GM18909 (cell line): ENCODE results near the gene SYT6.

Experiments
- ATAC-seq: cut with Tn5 transposase; IDR thresholded peaks from one replicate; pipeline ENCODE4 v1.9.1; 2021; ENCODE audit warnings: mild to moderate bottlenecking; ENCODE audit not compliant: unreplicated experiment, poor library complexity

The SYT6 gene

DNA sequence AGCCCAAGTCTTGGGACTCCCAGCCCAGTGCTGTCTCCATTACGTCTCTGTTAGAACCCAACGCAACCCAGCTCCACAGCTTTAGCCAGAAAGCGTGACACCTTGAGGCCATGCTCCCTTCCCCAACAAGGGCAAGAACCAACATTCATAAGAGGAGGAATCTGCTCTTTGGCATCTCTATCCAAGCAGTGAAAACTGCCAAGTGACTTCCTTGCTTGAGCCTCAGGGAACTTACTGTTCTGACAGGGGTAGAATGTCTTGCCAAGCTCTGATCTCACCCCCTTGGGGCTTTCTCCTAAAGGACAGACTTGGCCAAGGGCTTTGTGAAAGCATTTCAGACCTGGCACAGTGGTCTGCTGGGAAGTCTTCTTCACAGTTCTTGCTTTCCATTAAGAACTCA is 56.6 kb downstream of the SYT6 start:
- no peak for ATAC-seq

DNA sequence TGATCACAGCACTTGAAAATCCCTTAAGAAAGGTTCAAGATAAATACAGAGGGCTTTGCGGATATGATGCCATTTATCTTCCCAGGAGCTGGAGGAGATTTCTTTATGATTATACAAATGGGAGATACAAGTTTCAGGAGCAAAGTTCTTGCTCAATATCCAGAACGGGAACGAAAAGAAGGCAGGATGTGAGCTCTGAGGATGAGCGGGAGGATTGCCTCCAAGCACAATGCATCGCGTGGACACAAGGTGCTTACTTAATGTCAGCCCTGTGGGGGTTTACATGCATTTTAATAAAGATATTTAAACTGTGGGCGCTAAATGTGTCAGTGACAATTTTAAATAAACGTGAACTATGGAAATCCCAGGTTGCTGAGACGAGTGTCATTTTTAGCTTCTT is 59.0 kb downstream of the SYT6 start:
- ATAC-seq = no peak

DNA sequence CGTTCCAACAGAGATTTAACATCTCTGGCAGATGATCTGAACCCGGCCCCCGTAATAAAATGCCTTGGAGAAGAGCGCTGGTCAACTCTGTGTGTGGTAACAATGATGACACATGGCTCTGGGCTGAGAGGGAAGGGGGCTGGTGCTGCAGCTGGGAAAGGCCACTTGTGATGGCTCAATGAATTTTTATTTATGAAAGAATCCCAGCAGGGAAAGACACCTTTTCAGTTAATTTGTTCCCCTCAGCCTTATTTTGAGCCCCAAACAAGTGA is 59.4 kb downstream of the SYT6 start:
- no peak for ATAC-seq

DNA sequence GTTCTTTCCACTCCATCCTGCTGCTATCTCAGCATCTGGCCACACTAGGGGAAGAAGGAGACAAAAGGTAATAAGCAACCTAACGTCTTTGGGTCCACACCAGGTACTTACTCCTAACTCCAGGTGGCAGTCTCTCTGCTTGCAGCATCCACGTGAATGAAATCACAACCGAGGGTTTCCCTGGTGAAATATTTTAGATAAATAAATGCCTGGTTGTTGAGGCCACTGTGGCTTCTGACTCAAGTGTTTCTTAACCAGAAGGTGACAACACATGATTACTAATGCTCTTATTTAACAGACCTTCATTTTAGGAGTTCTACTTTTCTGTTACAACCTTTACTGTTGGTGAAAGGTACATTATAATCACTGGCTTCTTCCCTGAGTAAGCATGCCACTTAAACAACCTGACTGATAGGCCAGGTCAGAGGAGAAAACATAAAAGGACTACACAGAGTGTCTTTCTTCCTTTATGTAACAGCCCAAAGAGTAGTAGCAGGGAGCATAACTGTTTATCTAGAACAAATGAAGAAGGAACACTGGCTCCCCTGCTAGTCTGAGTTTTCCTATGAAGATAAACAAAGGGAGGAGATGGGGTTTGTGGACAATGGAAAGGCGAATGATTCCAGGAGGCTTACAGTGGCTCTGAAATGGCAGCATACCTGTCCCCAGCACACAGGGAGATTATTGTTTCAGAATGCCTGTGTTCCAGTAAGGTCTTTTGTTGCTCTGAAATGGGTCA is 59.9 kb downstream of the SYT6 start:
- ATAC-seq = no peak

DNA sequence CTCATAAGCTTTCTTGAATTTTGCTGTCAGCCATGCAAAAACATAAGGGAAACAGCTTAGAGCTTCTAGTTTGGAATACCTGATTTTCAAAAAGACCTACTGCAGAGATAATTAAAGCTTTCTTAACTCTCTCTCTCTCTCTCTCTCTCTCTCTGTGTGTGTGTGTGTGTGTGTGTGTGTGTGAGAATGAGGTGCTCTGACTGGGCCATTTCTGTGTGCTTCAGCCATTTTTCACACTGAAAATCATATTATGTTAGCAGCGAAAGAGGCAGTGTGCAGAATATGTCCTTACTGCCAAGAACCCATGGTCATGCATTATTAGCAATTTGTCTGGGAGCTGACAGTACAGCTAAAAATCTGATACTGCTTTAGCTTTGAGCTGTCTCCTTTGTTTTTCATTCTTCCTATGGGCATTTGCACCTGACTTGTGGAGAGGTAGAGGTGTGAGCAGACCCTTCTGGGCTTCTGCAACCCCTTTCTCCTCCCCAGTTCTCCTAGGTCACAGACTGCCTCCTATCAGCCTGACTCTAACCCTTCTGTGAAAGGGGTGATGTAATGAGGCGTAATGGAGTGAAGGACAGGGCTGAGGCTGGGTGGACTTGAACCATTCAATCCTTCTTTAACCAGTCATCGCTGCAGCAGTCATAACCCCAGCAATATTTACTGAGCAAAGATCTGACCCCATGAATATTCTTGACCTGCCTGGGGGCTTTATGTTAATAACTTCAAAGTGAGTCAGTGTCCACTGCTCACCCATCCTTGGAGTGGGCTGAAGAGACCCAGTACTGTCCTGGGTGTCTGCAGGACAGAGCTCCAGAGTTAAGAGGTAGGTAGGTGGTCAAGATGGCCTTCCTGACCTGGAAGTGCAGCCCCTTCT is 61.2 kb downstream of the SYT6 start:
- no peak for ATAC-seq

DNA sequence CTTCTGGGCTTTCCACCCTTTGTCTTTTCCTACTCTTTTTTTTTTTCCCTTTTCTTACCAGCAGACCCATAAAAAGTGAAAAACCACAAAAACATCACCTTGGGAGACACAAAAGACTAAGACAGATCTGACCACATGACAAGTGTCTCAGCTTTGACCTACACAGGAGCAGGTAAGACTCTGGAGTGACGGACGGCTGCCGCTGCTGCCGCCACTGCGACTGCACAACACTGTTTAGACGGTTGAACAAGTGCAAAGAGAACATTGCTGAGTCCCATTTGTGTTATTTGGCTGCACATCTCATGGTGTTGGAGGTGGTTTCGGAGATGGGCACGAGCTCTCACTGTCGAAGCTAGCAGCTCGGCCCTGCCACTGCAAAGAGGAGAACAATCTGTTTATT is 62.0 kb downstream of the SYT6 start:
- no peak for ATAC-seq

DNA sequence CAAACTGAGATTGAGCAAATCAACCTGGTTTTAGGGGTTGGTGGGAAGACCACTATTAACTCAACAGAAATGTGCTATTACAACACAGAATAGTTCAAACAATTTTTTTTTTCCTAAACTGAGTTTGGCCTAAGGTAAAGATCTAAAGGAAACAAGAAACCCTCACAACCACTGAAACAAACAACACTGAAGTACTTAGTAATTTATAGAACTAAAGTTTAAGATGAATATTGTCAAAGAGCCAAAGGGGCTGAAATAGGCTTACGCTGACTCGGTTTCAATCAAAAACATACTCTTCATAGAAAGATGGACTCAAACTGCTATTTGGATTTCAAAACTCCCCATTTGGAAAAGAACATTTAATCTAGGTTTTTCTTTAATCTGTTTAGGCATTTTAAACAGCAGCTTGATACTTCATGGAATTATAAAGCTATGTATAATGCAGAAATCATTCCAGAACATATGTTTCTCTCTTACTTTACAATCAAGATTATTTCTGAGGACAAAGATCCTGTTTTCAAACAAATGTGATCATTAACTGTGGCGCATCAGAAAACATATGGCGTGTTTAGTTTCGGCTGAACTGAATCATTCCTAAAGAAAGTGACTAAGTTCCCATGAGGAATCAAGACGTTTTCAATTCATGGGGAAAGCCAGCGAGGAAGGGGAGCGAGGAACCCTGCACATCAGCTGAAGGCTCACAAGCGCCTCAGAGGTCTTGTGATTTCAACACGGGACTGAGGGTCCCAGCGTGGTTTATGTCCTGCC is 62.7 kb downstream of the SYT6 start:
- no peak for ATAC-seq

DNA sequence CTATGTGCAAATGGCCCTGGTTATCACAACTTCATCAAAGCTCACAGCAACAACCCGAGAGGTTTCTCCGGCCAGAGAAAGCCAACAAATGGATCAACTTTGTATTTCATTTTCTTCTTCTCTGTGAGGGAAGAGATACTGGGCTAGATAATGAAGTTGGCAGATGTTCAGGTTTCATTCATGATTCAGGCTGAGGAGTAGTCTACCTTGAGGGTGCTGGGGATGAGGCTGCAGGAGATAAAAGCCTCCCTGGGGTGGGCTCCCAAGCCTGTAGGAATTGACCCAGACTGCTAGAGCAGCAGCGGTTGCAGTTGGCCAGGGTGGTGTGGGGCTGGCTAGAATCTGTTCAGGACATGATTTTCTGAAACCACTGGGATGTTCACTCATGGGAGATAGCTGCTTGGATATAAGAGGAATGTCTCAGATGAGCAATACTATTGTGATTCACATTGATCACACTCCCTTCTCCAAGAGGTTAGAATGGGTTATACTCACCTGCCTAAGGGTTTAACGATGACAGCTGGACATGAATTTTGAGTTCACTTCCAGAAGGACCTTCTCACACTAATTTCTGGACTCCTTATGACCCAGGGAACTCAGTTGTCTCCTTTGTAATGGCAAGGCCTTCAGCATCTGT is 64.0 kb downstream of the SYT6 start:
- no peak for ATAC-seq

DNA sequence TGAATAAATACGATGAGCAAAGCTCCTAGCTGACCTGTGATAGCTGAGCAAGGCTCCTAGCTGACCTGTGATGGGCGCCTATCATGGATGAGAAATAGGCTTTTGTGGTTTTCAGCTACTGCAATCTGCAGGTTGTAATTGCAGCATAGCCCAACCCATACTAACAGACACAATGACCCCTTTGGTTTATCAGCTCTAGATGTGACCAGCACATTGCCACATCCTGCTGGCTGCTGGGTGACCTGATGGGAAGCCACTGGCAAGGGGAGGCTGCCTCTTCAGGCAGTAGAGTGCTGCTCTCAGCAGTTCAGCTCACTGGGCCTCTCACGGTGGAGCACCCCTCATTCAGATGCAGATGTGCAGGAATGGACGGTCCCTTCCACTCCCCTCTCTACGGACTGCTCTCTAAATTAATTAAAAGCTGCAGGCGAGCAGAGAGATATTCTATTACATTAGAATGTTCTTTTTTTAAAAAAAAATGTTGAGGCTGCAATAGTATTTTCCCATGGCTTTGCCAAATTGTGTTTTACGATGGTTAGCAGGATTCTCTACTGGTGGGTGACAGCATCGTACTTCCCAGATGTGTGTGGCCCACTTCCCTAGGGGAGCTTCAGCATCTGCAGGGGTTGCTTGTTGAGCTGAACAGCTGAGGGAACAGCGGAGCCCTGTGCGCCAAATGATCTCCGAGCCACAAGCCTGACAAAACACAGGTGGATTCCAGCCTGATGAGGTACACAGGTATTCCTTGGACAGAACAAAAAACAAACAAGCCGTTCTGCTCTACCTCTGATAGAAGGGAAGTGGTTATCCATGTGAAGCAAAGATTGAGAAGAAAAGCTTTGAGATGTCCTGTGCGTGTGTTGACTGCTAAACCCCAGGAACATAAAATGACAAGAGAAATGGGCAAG is 65.0 kb downstream of the SYT6 start:
- no peak for ATAC-seq

DNA sequence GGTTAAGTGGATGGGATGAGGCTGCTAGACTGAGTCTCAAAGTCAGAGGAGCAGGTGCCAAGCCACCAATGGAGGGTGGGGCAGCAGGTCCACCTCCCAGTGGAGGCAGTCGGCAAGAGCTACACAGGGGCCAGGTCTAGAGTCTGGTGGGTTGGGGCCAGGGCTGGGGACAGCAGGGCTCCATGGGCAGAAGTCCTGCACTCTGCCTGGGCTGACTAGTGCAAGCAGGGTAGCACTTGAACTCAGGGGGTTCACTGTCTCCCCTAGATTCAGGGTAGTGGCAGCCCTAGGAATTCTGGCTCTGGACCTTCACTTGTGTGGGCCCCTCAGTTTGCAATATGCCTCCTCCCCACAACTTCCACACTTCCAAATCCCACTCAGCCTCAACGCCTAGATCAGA is 66.2 kb downstream of the SYT6 start:
- ATAC-seq = no peak

DNA sequence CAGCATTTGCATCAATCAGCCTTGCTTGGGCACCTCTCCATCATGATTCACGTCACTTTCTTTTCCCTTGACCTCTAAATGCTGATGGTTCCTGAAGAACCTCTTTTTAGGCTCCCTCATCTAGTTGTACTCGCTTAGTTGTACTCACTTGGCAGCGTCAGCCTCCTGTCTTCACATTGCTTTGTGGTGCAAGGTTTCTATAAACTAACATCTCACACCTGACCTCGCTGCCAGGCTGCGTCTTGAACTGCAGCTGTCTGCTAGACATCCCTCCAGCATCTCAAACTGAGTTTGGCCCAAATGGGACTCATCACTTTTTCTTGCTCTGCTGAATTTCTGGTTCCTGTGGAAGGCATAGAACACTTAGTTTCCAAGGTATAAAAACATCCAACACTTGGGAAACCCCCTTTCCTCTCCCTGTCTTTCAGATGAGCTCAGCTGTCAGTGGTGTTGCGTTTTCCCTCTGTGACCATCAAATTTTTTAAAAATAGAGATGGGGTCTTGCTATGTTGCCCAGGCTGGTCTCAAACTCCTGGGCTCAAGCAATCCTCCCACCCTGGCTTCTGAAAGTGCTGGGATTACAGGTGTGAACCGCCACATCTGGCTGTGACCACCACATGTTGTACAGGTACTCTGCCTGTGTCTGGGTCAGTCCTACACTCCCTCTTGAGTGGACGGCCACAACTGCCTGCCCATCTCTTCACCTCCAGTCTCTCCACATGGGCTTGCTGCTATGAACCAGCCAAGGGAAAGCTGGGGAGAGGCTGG is 66.9 kb downstream of the SYT6 start:
- ATAC-seq = no peak

DNA sequence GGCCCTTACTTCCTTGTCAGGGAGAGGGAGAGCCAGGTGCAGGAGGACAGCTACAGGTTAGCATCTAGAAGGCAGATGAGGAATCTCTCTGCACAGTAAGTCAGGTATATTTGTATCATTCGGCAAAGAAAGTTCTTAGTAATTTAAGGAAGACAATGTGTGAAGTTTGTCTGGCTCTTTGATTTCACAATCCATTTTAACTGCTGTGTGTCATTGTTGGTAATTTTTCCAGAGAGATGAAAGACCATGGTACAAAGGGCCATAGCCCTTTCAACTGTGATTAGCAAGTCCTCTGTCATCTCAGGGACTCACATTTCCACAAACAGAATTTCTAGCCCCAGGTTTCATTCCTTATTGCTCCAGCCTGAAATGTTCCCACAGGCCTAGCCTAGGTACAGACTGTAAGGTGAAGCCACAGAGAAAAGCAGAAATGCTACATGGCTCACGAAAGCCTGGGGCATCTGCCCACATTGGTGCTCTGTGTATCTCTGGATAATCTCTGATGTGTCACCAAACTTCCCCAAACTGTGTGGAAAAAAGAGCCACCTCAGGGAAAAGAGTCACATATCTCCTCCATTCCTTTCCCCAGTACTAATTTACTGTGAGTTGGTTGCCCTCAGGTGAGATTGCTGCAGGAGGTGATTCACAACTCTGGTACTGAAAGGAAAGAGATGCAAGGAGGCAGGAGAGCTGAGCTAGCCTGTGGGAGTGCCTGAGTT is 70.6 kb downstream of the SYT6 start:
- ATAC-seq = no peak

DNA sequence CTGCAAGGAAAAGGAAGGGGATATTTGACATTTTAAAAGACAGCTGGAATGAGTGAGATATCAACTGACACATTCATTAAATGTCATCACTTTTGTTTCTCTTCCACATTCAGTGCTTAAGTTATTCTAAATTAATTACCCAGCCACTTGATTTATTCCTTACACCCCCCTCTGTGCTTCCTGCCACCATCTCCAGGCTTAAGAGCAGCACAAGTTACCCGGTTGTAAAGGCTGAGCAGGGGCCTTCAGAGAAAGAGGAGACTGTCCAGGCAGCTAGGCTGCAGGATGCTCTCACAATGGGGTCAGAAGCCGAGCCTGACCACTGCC is 71.4 kb downstream of the SYT6 start:
- no peak for ATAC-seq

DNA sequence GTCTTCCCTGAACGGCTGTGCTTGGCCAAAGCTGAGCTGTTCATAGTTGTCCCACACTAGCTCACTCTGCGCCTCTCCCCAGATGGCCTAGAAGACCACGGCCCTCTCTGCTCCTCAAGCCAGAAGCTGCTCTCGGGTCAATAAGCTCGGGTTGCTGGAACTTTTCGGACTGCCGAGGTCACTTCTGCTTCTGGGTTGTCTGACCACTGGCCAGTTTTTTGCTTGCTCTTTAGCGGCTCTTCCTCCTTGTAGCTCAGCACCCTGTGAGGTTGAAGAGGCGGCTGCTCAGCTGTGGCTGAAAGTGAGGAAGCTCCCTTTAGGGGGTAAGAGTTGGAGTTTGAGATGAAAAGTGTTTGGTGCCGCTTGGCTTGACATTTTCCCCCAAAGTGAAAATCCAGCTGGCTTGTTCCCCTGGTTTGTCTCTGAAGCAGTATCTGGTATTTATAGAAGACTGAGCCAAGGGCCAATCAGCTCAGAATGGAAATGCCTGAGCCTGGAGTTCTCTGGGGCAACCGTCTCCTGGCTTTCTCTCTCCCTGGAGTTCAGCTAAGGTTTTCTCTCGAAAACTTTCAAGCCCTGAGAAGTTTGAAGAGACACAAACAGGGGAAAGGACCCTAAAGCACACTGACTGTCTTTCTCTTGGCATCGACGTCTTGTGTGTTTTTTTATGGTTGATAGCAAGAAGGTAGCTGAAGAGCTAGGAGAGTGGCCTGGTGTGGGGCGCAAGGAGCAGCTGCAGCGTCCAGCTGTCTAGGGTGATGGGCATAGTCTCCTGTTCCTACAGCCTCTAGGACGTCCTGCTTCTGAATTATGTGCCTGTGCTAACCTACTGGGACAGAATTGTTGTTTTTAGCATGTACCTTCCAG is 72.0 kb downstream of the SYT6 start:
- no peak for ATAC-seq

DNA sequence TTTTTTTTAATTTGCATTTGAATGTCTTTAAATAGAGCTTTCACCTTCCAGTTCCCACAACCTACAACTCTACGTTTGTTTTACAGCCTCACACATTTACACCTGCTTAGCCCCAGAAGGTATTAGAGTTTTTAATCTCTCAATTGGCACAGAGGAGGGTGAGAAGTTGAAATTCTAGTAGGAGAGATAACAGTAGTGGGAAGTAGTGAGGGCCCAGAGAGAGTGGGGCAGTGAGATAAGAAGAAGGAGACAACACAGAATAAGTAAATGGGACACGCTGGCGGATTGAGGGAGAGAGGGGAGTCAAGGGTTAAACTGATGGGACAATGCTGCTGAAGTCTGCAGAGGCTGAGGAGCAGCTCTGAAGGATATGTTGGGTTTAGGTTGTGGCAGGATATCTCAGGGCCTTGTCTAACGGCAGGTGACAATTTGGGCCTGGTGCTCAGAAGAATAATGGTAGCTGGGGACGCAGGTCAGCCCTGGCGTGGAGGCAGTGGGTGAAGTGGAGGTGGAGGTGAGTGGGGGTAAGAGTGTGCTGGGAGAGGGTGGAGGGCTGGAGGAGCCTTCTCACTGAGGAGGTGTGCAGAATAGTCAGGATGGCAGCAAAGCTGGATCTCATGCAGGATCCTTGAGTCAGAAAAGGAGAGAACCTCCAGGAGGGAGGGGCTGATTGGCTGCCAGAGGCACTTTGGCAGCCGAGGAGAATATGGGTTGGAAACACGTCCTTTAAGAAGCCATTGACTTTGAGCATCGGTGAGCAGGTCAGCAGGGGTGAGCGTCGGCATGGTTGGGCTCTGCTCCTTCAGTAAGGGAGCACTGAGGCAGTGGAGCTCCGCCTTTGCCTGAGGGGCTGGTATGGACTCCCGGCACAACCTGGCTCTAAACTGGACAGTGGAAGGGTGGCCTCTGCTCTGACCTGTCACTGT is 72.9 kb downstream of the SYT6 start:
- no peak for ATAC-seq

DNA sequence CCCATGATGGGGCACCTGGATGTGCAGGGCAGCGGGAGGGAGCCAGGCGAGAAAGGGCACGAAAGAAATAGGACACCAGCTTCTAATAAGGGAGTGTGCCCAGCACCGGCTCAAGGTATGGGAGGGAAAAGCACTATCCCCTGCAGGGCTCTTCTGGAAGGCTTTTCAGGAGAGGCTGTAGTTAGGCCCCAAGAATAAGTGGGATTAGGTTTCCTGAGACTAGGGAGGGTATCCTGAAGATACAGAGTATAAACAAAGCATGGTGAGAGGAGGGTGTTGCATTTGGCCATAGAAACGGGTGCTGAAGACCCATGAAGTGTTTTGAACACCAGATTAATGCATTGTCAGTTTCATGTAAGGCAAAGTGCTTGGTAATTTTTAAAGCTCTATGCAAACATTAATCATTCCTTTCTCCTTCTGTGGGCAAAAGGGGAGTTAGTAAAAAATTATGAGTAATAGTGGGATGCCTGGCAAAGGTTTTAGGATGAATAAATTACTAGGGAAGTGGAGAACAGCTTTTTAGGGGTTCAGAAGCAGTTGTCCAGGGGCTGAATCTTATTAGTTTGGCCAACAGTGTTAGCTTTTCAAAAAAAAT is 74.0 kb downstream of the SYT6 start:
- no peak for ATAC-seq
